PC-3 (cell line): Measurements from ENCODE around the gene MYO10.

Experiments used
- EZH2 ChIP-seq: fragments of 300-600 bp; sonication (generic); IDR thresholded peaks from one replicate; pipeline ENCODE4 v1.6.1; 2017; ENCODE audit warnings: antibody characterized with exemption, mild to moderate bottlenecking, low read length; ENCODE audit not compliant: unreplicated experiment
- TF ChIP-seq, protein P1 (sequence below): fragments of 300-600 bp; sonication (generic); conservative IDR thresholded peaks from 2 replicates; pipeline ENCODE4 v1.5.1; 2017; ENCODE audit warnings: antibody characterized with exemption, low read depth, mild to moderate bottlenecking, low read length

DNA sequence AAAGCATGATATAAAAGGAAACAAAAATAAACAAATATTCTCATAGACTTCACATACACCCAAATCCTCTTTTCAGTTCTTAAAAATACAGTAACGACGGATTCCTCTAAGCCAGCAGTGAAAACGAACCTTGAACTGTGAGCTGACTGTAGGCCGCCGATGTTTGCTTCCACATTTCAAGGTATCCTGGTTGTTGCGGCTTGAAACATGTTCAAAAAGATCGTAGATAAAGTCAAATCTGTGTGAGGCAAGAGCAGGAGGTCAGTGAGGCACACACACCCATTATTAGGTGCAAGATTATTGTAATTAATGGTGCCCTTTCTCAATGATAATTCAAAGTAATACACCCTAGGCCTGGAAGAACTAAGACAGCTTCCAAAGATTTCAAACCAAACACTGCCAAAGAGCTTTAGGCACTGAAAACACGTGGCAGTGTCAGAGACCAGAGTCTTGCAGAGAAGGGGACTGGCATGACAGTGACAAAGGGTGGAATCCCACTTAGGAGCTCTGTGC lies 178.0 kb downstream of the MYO10 start:
- no peak for TF ChIP-seq EZH2
- TF ChIP-seq, protein P1, sequence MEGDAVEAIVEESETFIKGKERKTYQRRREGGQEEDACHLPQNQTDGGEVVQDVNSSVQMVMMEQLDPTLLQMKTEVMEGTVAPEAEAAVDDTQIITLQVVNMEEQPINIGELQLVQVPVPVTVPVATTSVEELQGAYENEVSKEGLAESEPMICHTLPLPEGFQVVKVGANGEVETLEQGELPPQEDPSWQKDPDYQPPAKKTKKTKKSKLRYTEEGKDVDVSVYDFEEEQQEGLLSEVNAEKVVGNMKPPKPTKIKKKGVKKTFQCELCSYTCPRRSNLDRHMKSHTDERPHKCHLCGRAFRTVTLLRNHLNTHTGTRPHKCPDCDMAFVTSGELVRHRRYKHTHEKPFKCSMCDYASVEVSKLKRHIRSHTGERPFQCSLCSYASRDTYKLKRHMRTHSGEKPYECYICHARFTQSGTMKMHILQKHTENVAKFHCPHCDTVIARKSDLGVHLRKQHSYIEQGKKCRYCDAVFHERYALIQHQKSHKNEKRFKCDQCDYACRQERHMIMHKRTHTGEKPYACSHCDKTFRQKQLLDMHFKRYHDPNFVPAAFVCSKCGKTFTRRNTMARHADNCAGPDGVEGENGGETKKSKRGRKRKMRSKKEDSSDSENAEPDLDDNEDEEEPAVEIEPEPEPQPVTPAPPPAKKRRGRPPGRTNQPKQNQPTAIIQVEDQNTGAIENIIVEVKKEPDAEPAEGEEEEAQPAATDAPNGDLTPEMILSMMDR, result no peak
